ENCODE results near the gene PRKCH.

DNA sequence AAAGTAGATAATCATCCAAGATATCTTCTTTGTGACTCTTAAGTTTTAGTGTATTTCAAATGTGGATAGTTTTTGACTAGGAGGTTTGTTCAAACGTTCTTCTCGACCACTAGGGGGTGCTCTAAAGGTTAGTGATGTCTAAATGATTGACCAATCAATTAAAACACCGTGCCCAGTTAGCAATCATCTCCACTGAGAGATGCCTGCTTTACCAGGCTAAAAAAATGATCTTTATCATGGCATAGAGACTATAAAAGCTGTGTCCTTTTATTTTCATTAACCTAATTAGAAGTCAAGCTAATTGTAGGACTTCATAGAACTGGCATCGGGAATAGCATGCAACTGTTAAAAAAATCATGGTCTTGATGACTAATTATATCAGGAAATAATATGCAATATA is 153.9 kb downstream of the PRKCH start:
- TF ChIP-seq, protein P1, sequence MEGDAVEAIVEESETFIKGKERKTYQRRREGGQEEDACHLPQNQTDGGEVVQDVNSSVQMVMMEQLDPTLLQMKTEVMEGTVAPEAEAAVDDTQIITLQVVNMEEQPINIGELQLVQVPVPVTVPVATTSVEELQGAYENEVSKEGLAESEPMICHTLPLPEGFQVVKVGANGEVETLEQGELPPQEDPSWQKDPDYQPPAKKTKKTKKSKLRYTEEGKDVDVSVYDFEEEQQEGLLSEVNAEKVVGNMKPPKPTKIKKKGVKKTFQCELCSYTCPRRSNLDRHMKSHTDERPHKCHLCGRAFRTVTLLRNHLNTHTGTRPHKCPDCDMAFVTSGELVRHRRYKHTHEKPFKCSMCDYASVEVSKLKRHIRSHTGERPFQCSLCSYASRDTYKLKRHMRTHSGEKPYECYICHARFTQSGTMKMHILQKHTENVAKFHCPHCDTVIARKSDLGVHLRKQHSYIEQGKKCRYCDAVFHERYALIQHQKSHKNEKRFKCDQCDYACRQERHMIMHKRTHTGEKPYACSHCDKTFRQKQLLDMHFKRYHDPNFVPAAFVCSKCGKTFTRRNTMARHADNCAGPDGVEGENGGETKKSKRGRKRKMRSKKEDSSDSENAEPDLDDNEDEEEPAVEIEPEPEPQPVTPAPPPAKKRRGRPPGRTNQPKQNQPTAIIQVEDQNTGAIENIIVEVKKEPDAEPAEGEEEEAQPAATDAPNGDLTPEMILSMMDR (IDR thresholded peaks at IDR 0.05) = peak; percentile 81
- TF ChIP-seq, protein P2, sequence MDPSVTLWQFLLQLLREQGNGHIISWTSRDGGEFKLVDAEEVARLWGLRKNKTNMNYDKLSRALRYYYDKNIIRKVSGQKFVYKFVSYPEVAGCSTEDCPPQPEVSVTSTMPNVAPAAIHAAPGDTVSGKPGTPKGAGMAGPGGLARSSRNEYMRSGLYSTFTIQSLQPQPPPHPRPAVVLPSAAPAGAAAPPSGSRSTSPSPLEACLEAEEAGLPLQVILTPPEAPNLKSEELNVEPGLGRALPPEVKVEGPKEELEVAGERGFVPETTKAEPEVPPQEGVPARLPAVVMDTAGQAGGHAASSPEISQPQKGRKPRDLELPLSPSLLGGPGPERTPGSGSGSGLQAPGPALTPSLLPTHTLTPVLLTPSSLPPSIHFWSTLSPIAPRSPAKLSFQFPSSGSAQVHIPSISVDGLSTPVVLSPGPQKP (IDR thresholded peaks at IDR 0.05; ENCODE audit: low read depth, low read length) = no peak
- peak; percentile 67 to 72 for TF ChIP-seq RAD21 (conservative IDR thresholded peaks at IDR 0.05 in 1 of 2, IDR thresholded peaks at IDR 0.05 in 1 of 2)
- TF ChIP-seq, protein P3, sequence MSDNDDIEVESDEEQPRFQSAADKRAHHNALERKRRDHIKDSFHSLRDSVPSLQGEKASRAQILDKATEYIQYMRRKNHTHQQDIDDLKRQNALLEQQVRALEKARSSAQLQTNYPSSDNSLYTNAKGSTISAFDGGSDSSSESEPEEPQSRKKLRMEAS (IDR thresholded peaks at IDR 0.05) = no peak
- no peak for TF ChIP-seq EP300 (IDR thresholded peaks at IDR 0.05)
- TF ChIP-seq CHD4 (IDR thresholded peaks at IDR 0.05; ENCODE audit: borderline replicate concordance) = no peak
- TF ChIP-seq, protein P4, sequence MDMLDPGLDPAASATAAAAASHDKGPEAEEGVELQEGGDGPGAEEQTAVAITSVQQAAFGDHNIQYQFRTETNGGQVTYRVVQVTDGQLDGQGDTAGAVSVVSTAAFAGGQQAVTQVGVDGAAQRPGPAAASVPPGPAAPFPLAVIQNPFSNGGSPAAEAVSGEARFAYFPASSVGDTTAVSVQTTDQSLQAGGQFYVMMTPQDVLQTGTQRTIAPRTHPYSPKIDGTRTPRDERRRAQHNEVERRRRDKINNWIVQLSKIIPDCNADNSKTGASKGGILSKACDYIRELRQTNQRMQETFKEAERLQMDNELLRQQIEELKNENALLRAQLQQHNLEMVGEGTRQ (IDR thresholded peaks at IDR 0.05) = no peak
- TF ChIP-seq POLR2A (IDR thresholded peaks at IDR 0.05; ENCODE audit: low read length) = no peak
- TF ChIP-seq HOXB13 (CRISPR knock-in tag; IDR thresholded peaks at IDR 0.05; ENCODE audit: low read depth) = peak; percentile 95
- TF ChIP-seq PHF8 (IDR thresholded peaks at IDR 0.05; ENCODE audit: borderline replicate concordance, low read depth) = no peak
- no peak for TF ChIP-seq EHMT2 (IDR thresholded peaks at IDR 0.05; ENCODE audit: low read depth)
- TF ChIP-seq POLR2AphosphoS2 (conservative IDR thresholded peaks at IDR 0.05; ENCODE audit: low read length) = no peak
- TF ChIP-seq JUN (IDR thresholded peaks at IDR 0.05) = no peak
- peak; percentile 72 for TF ChIP-seq SMC3 (IDR thresholded peaks at IDR 0.05)

Measured in A549 (cell line).